Adrenal gland (tissue), 12 donors: ENCODE data around the gene BIK. TPM values are rescaled to one million over a fixed set of nuclear protein-coding genes. Genes with fewer than 3 reads are reported as not detected.

Experiments
- DNase-seq, 7 donors: peaks; one replicate each; pipeline ENCODE4 v3.0.0-alpha.2; 2019 to 2020
- H3K27ac ChIP-seq, 5 donors: fragments of 200-600 bp; sonication (generic) in 4 of 5; 1 replicate in 3 of 5; 2 replicates in 2 of 5; pipeline versions ENCODE4 v1.5.1 to v1.8.0; 2016 to 2020; ENCODE audit warnings: mild to moderate bottlenecking in 1 of 5
- H3K27me3 ChIP-seq: fragments of 200-600 bp; 2 replicates; pipeline ENCODE4 v1.8.0; 2021
- H3K36me3 ChIP-seq, 2 donors: fragments of 200-600 bp; replicated peaks in 1 of 2; 1 replicate in 1 of 2; 2 replicates in 1 of 2; pipeline versions ENCODE4 v1.5.1 to v1.8.0; 2018 to 2022
- H3K4me1 ChIP-seq, 2 donors: fragments of 200-600 bp; replicated peaks in 1 of 2; 1 replicate in 1 of 2; 2 replicates in 1 of 2; pipeline versions ENCODE4 v1.5.1 to v1.8.0; 2018 to 2021
- H3K4me3 ChIP-seq, 4 donors: fragments of 200-600 bp; sonication (generic) in 3 of 4; one replicate each; pipeline ENCODE4 v1.5.1; 2016 to 2018
- H3K9me3 ChIP-seq, 3 donors: fragments of 200-600 bp; sonication (generic) in 1 of 3; replicated peaks in 1 of 3; 1 replicate in 2 of 3; 2 replicates in 1 of 3; pipeline versions ENCODE4 v1.5.1 to v1.8.0; 2016 to 2021
- CTCF ChIP-seq, 6 experiments: fragments of 450-650 bp in 4 of 6; fragments of 200-600 bp in 2 of 6; sonication (generic) in 1 of 6; IDR thresholded peaks; 1 replicate in 5 of 6; 2 replicates in 1 of 6; pipeline versions ENCODE4 v1.5.1 to v1.8.0; 2016 to 2021; ENCODE audit warnings: antibody characterized with exemption in 6 of 6, mild to moderate bottlenecking in 2 of 6, moderate library complexity in 1 of 6
- POLR2A ChIP-seq, 2 donors: fragments of 450-650 bp; IDR thresholded peaks; one replicate each; pipeline ENCODE4 v1.6.1; 2017; ENCODE audit warnings: antibody characterized with exemption in 2 of 2, mild to moderate bottlenecking in 2 of 2, moderate library complexity in 1 of 2
- WGBS, 4 donors: extraction: QIAGEN DNeasy Blood & Tissue Kit in 2 of 4; methylation state at CpG; one replicate each; pipeline versions ENCODE4 v1.1.5 to v1.1.7; 2013 to 2017; 5-methylcytosine and 5-hydroxymethylcytosine counted together
- intact Hi-C, 2 donors: fragments of 100-400 bp; cut with DNase I; formaldehyde crosslinking; loops; one replicate each; pipeline versions ENCODE4 v1.14.1 to v1.15.0; 2022 to 2023
- polyA plus RNA-seq, 3 donors: library from polyadenylated mRNA; stranded (reverse); fragments of 200-250 nt in 2 of 3; fragments of 350-450 nt in 1 of 3; fragmentation: Illumina TruSeq in 1 of 3; extraction: RNeasy Lipid Tissue Mini Kit (QIAGEN cat#74804) in 1 of 3; gene quantifications; one replicate each; pipeline ENCODE4 v1.2.3, GENCODE V29; 2013 to 2014
- total RNA-seq, 9 donors: library from RNA; depleted of rRNA in 4 of 9; stranded (reverse); fragments of >200 nt in 4 of 9; fragments of 120-200 nt in 1 of 9; fragmentation: NEBNext Ultra II Directional in 1 of 9; extraction: Animal tissue kit (Norgen Biotek cat#: 25700) in 1 of 9; gene quantifications; one replicate each; pipeline versions ENCODE4 v1.1.0 to v1.2.4, GENCODE V29; 2013 to 2023
- donor health status: healthy with polysubstance abuse.
- donor health status: Bipolar disorder and iron deficiency.
- donor health status: DM: yes; HTN: yes; CAD: no.
- donor health status: DM: no; HTN: no; CAD: no.
- donor health status: DM: no; HTN: no; CAD: no.
- donor health status: DM: yes; HTN: yes; CAD: no.

BIK gene
- total and polyA plus RNA-seq, 12 donors: 1.7 to 7.4 (median 3.0) TPM; not detected in 1

GRCh38 chr22:43152003-43152356, 41.4 kb downstream of the BIK start:
- WGBS, 4 donors: 13 to 36% (median 28%) methylated on average over 3 to 18 of the region's 18 CpGs
- Histone ChIP-seq H3K27me3 (no peaks in the 10 kb centered on the region), H3K27ac (peak overlapping the region; percentile 34 to 89 (median 67)), H3K9me3 (no peaks in the 10 kb centered on the region), H3K36me3 (no peaks in the 10 kb centered on the region), H3K4me3 (peak overlapping the region in 3 of 4 donors; percentile 54 to 81 (median 68)), H3K4me1 (peaks cover 22 to 23% of the 10 kb centered on the region in 2 donors)
- TF ChIP-seq POLR2A (IDR thresholded peaks at IDR 0.05) (no peak), CTCF (IDR thresholded peaks at IDR 0.05) (no peak)
- no peak for DNase-seq
- intact Hi-C loops: no loop called here

- Histone ChIP-seq H3K36me3 (no peaks in the 10 kb centered on the region), H3K9me3 (no peaks in the 10 kb centered on the region), H3K4me3 (peak overlapping the region in 3 of 4 donors; percentile 54 to 81 (median 68)), H3K4me1 (peaks cover 22 to 23% of the 10 kb centered on the region in 2 donors), H3K27me3 (no peaks in the 10 kb centered on the region), H3K27ac (peak overlapping the region; percentile 34 to 89 (median 67))
- peak; percentile 64 to 86 (median 79) for DNase-seq
- TF ChIP-seq CTCF (IDR thresholded peaks at IDR 0.05) (no peak), POLR2A (IDR thresholded peaks at IDR 0.05) (peak in 1 of 2 donors; percentile 37)
- WGBS, 4 donors: 8 to 38% (median 17%) methylated on average over 7 to 22 of the region's 22 CpGs
- intact Hi-C loops: no loop called here
These were observed 42.0 kb downstream of the BIK start for GRCh38 chr22:43152357-43153071.

GRCh38 chr22:43153899-43154298, 43.3 kb downstream of the BIK start:
- Histone ChIP-seq H3K27me3 (no peaks in the 10 kb centered on the region), H3K4me3 (no peak overlapping the region), H3K36me3 (no peaks in the 10 kb centered on the region), H3K27ac (no peak overlapping the region), H3K9me3 (no peaks in the 10 kb centered on the region), H3K4me1 (peaks cover 22 to 23% of the 10 kb centered on the region in 2 donors)
- WGBS, 4 donors: 57 to 64% (median 59%) methylated on average over 9 of the region's 9 CpGs
- intact Hi-C loops: no loop called here
- TF ChIP-seq CTCF (IDR thresholded peaks at IDR 0.05) (no peak), POLR2A (IDR thresholded peaks at IDR 0.05) (no peak)
- no peak for DNase-seq

GRCh38 chr22:43154887-43155536, 44.5 kb downstream of the BIK start:
- Histone ChIP-seq H3K4me1 (peaks cover 22 to 23% of the 10 kb centered on the region in 2 donors), H3K27ac (no peak overlapping the region)

More at GRCh38 chr22:43154887-43155536, 44.5 kb downstream of the BIK start:
- intact Hi-C loops: no loop called here
- Histone ChIP-seq H3K4me3 (no peak overlapping the region), H3K9me3 (no peaks in the 10 kb centered on the region), H3K27me3 (no peaks in the 10 kb centered on the region), H3K36me3 (no peaks in the 10 kb centered on the region)
- TF ChIP-seq POLR2A (IDR thresholded peaks at IDR 0.05) (no peak), CTCF (IDR thresholded peaks at IDR 0.05) (no peak)
- peak in 3 of 7 donors; percentile 39 to 50 (median 43) for DNase-seq
- whole genome bisulfite sequencing, 4 donors: 86 to 93% (median 88%) methylated on average over 5 to 27 of the region's 27 CpGs
